PFSK-1 (cell line): ENCODE results near the gene ZFAND3.

ENCODE experiments used
- FOXP2 ChIP-seq: optimal IDR thresholded peaks from 2 replicates; pipeline ENCODE3; 2011; ENCODE audit warnings: borderline replicate concordance, control low read depth, inconsistent platforms; ENCODE audit not compliant: insufficient read depth; ENCODE audit errors: extremely low read length, extremely low read depth
- POLR2AphosphoS5 ChIP-seq: IDR thresholded peaks from 2 replicates; pipeline ENCODE4 v1.6.1; 2012; ENCODE audit warnings: low read depth, mild to moderate bottlenecking, control low read depth, low read length, moderate library complexity
- REST ChIP-seq, 2 experiments: IDR thresholded peaks; 2 replicates each; pipeline versions ENCODE4 v1.6.1 to v1.8.0; 2011 to 2012; ENCODE audit warnings: low read depth in 2 of 2, low read length in 2 of 2, control low read depth in 1 of 2, inconsistent platforms in 1 of 2, mild to moderate bottlenecking in 1 of 2, moderate library complexity in 1 of 2; ENCODE audit not compliant: insufficient read depth in 1 of 2
- SIN3A ChIP-seq: IDR thresholded peaks from 2 replicates; pipeline ENCODE4 v1.6.1; 2012; ENCODE audit warnings: mild to moderate bottlenecking, low read length, moderate library complexity, borderline replicate concordance; ENCODE audit not compliant: insufficient read depth
- TAF1 ChIP-seq: IDR thresholded peaks from 2 replicates; pipeline ENCODE4 v1.6.1; 2012; ENCODE audit warnings: low read length, control low read depth, borderline replicate concordance; ENCODE audit not compliant: insufficient read depth

Gene ZFAND3

GRCh38 chr6:37827603-37828265 lies 8.2 kb downstream of the ZFAND3 start:
- TF ChIP-seq FOXP2 (no peak), SIN3A (no peak), REST (IDR thresholded peaks at IDR 0.05; ENCODE audit: insufficient read depth in 1 of 2, low read depth in 2 of 2, low read length in 2 of 2) (no peak)

- no peak for TF ChIP-seq TAF1
- no peak for TF ChIP-seq REST (IDR thresholded peaks at IDR 0.05; ENCODE audit: insufficient read depth in 1 of 2, low read depth in 2 of 2, low read length in 2 of 2)
- TF ChIP-seq FOXP2, result no peak
- no peak for TF ChIP-seq POLR2AphosphoS5
- no peak for TF ChIP-seq SIN3A
These were observed 10.7 kb downstream of the ZFAND3 start for GRCh38 chr6:37830225-37830624.

GRCh38 chr6:37831457-37831856 lies 11.9 kb downstream of the ZFAND3 start:
- TF ChIP-seq TAF1, result no peak
- TF ChIP-seq FOXP2, result no peak
- no peak for TF ChIP-seq REST (IDR thresholded peaks at IDR 0.05; ENCODE audit: insufficient read depth in 1 of 2, low read depth in 2 of 2, low read length in 2 of 2)
- no peak for TF ChIP-seq SIN3A
- TF ChIP-seq POLR2AphosphoS5, result no peak

GRCh38 chr6:37835923-37836322 lies 16.4 kb downstream of the ZFAND3 start:
- TF ChIP-seq REST (IDR thresholded peaks at IDR 0.05; ENCODE audit: insufficient read depth in 1 of 2, low read depth in 2 of 2, low read length in 2 of 2), result no peak
- TF ChIP-seq FOXP2, result no peak
- TF ChIP-seq TAF1, result no peak
- TF ChIP-seq POLR2AphosphoS5, result no peak
